HG03196 (cell line): Measurements from ENCODE around the gene ZC2HC1C.
"Not testable (repeated sequence)": the region's sequence is repeated elsewhere in the genome, so short reads cannot be mapped to it uniquely, and the experiment has no call there.

Experiments used
- ATAC-seq: cut with Tn5 transposase; IDR thresholded peaks from one replicate; pipeline ENCODE4 v1.9.1; 2021; ENCODE audit not compliant: unreplicated experiment

The ZC2HC1C gene

DNA sequence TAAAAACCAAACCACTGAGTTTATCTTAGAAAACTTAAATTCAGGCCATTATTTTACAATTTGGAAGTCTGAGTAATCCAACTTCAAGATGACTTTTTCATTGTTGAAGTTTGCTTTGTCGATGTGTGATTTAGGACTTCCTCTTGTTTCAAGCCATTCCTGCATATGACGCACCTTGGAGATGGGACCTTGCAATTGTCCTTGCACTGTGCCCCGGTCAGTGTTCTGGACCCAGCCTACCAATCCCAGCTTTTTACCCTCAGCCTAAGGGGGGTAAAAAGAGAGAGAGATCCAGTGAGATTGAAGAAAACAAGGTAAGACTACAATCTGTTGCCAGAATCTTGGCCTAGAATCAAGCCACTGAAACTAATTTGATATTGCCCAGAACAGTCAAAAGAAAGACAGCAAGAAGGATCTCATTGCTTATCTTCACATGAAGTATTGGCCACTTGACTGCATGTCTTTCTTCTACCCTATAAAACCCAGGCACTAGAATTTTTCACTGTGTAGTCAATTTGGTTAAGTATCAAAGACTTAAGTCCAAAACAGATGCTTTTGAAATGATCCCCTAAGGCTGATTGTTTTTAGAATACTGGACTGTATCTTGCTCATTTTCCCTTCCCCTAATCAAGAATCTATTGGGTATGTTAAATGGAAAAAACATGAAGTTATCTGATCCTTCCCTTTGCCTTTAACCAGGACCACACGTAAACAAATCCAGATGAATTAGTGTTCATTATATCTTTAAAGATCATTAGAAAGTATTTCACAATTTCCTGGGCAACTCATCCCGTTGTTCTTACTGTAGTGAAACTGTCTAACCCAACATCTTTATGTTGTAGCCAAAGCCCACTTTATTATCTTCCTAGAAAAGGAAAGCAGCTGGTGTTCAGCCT lies 15.8 kb upstream of the ZC2HC1C start:
- no peak for ATAC-seq

DNA sequence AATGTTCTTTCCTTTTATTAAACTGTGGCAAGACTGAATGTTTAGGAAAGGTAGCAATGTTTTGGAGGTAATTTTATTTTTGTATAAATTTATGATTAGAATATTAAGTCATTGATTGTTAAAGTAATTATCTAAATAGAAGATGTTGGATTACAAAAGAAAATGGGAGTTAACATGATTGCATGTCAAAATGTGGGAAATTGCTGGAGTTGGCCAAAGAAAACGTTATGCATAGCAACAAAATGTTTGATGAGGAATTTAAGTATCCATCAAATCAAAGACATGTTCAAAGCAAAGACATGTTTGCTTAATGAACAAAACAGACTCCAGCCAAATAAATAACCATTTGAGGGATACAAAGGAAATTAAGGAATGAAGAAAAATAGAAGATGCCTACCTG lies 15.0 kb upstream of the ZC2HC1C start:
- no peak for ATAC-seq

DNA sequence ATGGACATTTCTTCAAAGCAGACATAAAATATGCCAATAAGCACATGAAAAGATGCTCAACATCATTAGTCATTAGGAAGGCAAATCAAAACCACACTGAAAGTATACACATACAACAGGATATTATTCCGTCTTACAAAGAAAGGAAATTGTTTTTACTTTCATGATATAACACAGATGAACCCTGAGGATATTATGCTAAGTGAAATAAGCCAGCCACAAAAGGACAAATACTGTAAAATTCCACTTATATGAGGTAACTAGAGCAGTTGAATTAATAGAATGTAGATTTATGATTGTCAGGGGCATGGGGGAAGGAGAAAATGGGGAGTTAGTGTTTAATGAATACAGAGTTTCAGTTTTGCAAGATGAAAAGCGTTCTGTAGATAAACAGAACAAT lies 9.8 kb upstream of the ZC2HC1C start:
- no peak for ATAC-seq

DNA sequence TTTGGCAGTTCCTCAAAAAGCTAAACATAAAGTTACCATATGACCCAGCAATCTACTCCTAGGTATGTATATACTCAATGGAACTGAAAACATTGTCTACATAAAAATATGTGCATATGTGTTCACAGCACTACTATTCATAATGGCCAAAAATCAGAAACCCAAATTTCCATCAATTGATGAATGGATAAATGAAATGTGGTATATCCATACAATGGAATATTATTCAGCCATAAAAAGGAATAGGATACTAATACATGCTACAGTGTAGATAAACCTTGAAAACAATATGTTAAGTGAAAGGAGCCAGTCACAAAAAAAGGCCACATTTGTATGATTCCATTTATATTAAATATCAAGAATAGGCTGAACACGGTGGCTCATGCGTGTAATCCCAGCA lies 9.0 kb upstream of the ZC2HC1C start:
- no peak for ATAC-seq

DNA sequence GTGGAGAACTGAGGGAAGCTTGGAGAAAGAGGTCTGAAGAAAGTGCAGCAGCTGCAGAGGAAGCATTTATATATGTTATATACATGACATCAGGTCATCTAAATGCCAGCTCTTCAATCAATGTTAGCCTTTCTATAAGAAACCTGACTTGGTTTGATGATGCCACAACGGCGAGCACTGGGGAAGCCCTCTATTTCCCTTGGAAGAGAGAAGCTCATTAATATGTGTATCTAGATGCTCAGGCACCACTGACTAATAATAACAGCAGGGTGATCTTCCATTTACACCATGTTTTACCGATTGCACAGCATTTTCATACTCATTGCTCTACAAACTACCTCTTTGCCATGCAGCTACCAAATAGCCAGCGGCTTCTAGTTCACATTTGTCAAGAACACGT lies 6.4 kb upstream of the ZC2HC1C start:
- no peak for ATAC-seq

DNA sequence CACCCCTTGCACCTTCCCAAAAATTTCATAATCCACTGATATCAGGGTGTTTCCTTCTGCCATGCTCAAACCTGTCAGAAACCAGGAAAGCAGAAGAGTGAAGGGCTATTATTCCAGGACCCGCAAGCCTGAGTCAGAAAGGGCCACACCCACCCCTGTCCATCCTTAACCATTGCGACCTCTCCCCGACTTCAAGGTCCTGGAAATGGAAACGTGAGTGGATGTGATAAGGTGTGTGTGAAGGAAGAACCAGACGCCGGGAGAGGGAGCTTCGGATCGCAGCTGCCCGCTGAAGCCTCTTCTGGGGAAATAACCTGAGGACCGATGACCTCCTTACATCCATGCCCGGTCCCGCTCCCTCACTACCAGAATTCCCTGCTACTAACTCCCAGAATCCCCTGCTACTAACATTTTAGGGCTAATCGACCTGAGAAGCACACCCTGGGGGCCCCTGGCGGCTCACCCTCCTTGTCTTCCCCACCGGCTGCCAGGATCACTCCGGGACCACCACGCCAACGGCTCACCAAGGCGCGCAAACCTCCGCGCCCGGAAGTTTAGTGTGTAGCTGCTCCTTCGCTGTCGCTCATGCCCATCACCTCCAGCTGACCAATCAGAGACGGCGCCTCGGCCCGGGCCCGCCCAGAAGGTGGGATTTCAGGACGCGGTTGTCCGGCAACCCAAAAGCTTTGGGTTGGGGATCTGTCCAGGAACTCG lies 5.8 kb upstream of the ZC2HC1C start, which contains the start of gene ACYP1:
ACYP1 (minus strand) TSS at position 534 of the 714 bp plus-strand sequence; CDS start at position 63, 471 bp downstream.
- peak; percentile 91 for ATAC-seq

DNA sequence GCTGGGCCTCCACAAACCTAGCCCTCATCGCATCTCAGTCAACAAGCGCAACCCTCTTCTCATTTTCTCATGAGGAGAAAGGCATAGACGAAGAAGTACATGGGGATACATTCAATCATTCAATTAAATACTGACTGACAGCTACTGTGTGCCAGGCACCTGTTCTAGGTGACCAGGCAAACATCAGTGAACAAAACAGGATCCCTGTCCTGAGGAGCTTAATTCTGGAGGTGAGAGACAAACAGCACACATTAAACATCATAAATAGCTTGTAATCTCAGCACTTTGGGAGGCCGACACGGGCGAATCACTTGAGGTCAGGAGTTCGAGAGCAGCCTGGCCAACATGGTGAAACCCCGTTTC lies 5.3 kb upstream of the ZC2HC1C start:
- no peak for ATAC-seq

DNA sequence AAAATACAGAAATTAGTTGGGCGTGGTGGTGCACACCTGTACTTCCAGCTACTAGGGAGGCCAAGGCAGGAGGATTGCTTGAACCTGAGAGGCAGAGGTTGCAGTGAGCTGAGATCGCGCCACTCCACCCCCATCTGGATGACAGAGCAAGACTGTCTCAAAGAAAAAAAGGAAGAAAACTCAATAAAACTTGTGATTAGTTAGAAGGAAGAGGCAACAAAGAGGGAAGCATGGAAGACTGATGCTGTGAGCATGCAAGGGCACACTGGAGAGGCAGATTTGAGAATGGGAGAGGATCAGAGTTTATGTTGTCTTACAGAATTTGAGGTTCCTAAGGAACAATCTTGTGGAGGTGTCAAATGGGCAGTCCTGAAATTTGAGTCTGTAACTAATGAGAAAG lies 2.8 kb upstream of the ZC2HC1C start:
- ATAC-seq, result no peak

DNA sequence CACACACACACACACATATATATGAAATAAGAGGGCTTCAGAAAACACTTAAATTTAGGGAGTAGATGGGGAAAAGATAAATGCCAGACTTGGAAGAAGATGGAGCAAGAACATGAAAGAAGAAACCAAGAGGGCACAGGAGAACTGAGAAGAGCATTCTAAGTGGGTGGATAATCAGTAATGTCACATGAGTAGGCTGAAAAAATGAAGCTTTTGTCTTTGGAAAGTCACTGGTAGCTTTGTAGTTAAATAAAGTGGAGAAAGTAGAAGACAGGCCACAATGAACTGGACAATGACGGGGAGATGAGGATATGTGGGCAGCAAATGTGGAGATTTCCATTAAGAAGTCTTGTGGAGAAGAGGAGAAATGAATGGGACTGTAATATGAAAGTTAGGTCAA lies 2.2 kb upstream of the ZC2HC1C start:
- ATAC-seq, result no peak

DNA sequence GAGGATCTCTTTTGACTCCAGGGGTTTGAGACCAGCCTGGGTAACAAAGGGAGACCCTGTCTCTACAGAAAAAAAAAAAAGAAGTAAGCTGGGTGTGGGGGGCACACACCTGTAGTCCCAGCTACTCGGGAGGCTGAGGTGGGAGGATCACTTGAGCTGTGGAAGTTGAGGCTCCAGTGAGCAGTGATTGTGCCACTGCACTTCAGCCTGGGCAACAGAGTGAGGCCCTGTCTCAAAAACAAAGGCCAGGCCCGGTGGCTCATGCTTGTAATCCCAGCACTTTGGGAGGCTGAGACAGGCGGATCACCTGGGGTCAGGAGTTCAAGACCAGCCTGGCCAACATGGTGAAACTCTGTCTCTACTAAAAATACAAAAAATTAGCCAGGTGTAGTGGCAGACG lies 1.7 kb upstream of the ZC2HC1C start:
- ATAC-seq, result not testable (repeated sequence)

DNA sequence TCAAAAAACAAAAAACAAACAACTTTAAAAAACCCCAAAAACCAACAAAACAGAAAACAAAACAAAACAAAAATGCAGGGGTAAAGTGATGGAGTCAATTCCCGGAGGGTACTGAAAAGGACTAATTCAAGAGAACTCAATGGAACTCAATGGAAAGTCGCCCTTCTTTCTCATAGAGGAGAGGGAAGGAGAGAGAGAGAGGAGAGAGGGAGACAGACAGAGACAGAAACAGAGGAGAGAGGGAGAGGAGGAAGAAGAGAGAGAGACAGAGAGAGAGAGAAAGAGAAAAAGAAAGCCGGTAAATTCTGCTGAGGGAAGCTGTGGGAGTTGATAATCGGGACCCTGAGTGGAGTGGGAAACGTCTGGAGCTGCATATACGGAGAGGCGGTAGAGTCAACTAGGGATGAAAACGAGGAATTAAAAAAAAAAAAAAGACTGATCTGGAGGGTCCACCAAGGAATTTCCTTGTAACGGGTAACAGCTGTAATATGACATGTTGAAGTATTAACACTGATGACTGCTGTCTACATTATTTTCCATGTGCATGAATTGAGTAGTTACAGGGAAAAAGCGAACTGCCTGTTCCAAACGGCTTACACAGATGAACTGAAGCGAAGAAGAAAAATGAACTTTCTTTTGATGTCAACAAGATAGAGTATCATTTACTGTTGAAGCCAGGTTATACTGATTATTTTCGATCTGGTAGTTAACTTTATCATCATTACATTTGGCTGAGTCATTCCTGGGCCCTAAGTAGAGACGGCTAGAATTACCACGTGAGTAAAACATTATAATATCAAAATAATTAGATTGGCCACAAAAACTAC lies 934 bp upstream of the ZC2HC1C start:
- ATAC-seq, result no peak

DNA sequence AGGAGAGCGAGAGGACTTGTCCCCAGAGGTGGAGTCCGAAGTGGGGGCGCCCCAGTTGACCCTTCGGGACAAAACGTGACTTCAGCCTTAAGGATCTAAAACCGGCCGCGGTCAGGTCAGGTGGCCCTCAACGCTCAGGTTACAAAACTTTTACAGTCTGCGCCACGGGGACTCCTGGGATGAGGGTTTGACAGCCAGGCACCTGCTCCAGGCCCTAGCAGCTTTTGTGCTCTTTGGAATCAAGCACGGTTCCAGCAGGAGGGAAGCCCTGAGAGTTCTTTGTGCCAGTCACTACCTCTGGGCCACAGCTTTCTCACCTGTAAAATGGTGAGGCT lies 337 bp downstream of the ZC2HC1C start:
- no peak for ATAC-seq

DNA sequence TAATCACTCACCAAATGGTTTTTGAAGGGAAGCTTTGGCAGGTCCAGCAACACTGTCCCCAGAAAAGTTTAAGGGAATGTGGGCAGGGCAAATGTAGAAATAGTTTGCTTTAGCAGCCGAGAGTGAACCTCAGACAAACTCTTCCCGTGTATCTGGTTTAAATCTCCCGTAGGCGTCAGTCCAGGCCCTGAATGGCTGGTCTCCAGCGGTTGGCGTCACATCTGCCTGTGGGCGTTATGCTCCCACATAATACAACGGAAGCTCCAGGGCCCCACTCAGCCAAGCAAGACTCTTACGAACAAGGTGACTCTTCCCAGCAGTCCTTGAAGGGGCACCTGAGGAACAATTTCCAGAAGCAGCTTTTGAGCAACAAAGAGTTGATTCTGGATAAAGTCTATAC lies 942 bp downstream of the ZC2HC1C start:
- no peak for ATAC-seq

DNA sequence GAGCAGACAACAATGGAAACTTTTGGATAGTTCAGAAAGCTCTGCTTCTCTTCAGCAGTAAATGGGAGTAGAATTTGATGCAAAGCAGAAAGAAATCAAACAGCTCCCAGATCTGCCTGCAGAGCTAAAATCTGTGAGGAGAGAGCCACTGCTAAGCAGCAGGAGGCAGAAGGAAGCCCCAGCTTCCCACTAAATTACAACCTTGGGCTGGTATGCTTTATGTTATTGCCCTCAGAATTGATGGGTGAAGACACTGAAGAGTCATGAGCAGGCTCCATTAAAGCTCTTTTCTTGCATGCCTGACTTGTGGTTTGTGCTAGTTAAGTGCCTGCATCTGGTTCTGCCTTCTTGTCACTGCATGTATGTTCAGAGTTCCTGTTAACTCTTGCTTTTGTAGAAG lies 8.4 kb downstream of the ZC2HC1C start:
- no peak for ATAC-seq

DNA sequence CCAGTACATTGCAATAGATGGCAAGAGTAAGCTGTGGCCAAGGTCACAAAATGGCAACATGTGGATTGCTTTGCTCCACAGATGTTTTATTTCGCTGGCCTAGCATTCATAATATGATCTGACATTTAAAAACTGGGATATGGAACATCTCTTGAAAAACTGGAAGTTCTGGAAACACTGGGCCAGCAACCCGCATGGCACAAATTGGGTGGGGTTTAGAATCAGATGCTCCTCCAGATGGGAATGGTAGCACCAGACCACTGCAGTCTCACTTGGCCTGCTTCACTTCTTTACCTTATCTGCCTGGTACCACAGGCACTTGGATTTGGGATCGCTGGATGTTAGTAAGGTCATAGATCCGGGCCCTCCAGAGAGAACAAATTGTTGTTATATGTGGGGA lies 10.1 kb downstream of the ZC2HC1C start:
- ATAC-seq, result no peak

DNA sequence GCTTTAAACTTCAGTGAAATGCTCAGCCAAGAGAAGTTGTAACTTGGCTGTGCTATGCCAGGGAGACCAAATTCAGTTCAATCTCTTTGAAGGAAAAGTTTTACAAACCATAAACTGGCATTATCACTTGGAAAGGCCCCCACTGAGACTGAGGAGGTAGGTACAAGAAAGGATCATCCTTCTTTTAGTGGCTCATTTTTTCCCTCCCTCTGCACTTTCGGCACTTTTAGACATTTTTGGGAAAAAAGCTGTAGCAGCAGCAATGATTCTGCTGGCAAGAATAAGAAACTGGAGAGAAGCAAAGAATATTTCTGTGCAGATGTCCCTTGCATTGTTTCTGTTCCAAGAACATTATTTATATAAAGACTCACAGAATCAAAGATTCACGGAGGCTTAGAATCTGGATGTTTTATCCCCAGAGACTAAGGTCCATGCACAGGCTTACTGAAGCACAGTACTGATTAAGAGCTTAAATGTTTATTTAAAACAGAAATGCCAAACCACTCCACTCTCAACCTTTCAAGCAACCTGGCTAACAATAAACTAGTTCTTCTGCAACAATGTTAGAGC lies 12.3 kb downstream of the ZC2HC1C start:
- no peak for ATAC-seq

DNA sequence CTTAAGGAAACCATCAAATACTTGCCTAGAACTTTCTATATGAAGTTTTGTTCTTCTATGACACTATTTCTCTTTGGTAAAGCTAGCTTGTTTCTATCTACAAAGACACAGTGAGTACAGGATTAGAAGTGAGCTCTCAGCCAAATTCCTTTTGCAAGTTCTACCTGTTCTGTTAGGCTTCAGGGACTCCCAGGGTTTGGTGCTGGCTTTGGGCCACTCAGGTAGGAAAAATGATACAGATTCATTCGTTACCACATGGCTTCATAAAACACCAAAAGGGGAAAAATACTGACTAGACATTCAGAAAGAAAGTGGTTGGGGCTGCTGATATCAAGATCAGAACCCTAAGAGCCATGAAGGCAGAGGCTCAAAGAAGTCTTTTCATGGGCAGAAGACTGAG lies 13.8 kb downstream of the ZC2HC1C start:
- no peak for ATAC-seq

DNA sequence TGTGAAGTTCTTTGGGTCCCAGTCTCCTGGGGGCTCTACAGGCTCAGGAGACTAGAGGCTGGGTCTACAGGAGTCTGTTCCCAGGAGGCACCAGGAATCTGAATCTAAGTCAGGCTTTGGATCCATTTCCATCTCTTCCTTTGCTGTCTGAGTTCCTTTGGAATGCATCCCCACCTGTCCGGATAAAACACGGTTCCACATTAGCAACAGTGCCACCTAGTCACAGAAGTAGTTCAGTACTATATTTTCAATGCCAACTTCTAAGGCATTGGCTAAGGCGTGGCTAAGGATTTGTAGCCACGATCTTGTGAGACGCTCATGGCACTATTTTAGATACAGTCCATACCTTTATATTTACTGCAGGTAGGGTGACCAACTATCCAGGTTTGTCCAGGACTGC lies 15.1 kb downstream of the ZC2HC1C start:
- no peak for ATAC-seq

DNA sequence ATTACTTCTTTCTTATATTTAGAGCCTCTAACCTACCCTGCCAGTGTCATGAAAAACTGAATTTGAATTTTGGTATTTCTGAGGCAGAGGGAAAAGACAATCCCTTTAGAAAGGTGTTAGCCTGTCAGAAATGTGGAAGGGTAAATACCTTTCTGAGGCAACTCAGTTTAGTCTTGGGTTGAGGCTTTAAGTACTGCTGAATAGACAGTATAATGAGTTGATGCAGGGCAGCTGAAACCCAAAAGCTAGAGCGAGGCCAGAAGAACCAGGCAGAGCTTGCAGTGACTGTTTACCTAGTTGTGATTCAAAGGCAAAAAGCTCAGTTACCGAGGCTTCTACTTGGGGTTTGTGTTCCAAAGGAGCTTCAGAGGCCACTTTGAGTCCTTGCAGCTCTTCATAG lies 18.7 kb downstream of the ZC2HC1C start:
- ATAC-seq, result no peak

DNA sequence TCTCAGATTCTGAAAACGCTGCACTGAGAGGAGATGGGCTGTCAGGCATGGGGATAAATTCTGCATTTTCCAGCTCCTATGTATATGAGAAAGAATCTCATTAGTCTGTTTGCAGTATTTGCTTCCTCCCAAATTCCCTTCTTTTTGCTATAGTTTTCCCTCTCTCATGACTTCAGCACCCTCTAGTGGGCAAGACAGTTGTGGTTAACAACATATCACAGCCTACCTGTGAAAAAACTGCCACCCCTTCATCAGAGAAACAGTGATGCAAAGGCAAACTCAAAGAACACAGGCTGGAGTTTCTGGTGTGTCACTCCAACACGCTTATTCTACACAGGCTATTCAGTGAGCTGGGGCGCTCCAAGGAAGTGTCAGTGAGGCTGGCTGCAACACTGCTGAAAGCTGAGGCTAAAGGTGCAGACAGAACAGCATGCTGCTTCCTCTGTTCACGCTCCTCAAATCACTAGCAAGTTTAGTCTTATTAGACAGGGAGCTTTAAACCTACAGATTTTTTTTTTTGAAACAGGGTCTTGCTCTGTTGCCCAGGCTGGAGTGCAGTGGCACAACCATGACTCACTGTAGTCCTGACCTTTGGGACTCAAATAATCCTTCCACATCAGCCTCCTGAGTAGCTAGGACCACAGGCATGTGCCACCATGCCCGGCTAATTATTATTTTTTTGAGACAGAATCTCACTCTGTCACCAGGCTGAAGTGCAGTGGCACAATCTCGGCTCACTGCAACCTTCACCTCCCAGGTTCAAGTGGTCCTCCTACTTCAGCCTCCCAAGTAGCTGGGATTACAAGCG lies 19.3 kb downstream of the ZC2HC1C start:
- ATAC-seq, result no peak

DNA sequence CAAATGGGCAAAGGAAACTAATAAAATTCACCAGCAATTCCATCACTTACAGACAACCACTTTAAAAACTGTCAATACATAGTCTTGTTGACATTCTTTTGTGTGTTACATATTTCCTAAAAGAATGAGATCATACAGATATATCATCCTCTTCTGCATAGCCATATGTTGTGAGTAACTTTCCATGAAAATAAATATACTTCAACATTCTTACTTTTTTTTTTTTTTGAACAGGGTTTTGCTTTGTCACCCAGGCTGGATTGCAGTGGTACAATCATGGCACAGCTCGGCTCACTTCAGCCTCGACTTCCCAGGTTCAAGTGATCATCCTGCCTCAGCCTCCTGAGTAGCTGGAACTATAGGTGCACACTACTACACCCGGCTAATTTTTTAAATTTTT lies 20.9 kb downstream of the ZC2HC1C start:
- ATAC-seq, result no peak
